NCI-H1694 (cell line): ENCODE measurements around the gene SCAI.
"Not testable (repeated sequence)": the region's sequence is repeated elsewhere in the genome, so short reads cannot be mapped to it uniquely, and the experiment has no call there.

Experiments used
- DNase-seq: peaks from one replicate; lab custom pipeline; 2025; lab: John Stamatoyannopoulos, UW

The SCAI gene

DNA sequence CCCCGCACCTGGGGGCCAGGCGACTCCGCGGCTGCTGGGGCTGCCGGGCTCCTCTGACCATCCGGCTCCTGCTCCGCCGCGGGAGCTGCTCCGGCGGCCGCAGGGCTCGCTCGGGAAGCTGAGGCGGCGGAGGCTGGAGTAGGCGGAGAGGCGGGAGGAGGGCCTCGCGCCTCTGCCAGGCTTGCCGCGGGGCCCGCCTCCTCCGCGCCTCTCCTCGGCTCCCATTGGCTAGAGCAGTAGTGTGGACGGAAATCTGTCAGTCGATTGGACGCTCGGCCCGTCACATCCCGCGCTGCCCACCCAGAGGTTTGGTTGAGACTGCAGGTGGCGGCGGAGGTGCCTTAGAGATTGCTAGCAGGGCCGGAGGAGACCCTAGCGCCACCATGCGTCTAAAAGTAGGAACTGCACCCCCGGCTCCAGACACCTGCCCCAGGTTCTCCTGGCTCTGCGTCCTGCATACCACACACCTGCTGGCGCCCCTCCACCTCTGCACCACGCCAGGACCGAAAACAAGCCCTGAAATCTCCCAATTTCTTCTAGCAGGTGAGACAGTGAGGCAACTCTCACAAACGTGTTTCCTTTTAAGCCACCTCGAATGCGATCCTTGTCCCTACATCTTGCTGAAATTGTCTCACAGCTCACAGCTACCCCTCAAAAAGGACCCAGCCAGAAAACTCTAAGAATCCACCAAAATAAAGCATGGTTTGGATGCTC is at the start of gene SCAI:
SCAI (minus strand) TSS at position 152 of the 714 bp plus-strand sequence; CDS start at position 61, 91 bp downstream.
- DNase-seq = peak; percentile 91

DNA sequence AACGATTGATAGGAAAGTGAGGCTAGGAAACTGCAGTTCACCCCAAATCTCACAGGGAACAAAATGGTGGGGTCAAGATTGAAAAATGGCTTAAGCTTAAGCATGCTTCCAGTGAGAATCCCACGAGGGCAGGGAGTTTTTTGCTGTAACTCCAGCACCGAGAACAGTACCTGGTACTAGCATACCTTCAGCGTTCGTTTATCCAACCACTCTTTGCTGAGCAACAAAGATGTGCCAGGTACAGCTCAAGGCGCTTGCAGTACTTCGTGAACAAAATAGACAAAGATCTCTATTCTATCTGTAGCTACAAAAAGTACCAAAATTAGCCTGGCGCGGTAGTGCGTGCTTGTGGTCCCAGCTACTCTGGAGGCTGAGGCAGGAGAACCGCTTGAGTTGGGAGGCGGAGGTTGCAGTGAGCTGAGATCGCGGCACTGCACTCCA is 47.1 kb upstream of the SCAI start:
- DNase-seq = no peak

DNA sequence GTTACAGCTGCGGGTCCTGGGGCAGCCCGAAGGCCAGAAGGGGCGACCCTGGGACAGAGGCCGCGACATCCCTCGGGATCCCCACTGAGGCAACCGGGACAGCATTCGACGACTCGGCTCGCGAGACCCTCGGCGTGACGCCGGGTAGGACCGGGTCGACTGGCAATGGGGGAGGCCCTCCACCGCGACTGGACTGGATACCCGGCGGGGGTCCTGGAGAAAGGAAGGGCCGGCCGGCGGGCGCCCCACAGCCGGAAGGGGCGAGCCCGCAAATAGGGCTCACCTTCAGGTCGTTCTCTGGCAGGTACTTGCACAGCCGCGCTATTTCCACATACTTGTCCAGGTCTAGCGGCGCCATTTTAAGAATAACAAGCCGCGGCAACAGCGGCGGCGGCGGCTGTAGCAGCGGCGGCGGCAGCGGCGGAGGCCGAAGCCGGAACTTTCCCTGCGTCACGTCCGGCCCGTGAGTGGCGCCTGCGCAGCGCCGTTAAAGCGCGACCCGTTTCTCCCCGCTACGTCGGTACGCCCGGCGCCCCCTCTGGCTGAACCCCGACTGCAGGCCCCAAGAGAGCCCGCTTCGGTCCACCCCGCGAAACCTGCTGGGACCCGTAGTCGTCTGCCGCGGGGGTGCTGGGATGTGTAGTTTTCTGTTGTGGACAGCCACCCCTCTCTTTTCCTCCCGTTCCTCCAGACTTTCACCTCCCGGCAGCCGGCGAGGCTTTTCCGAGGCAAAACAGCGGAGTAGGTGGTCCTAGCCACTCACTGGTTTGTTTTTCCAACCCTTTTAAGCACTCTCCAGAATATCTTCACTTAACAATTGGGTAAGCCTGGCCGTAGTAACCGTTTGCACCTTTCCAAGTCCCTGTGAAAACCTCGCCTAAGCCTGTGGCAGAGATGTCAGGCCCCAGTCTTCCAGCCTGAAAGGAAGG is 46.3 kb upstream of the SCAI start, which contains the start of gene PPP6C:
PPP6C (minus strand) TSS at position 443 of the 929 bp plus-strand sequence; CDS start at position 358, 85 bp downstream.
- peak; percentile 79 for DNase-seq

DNA sequence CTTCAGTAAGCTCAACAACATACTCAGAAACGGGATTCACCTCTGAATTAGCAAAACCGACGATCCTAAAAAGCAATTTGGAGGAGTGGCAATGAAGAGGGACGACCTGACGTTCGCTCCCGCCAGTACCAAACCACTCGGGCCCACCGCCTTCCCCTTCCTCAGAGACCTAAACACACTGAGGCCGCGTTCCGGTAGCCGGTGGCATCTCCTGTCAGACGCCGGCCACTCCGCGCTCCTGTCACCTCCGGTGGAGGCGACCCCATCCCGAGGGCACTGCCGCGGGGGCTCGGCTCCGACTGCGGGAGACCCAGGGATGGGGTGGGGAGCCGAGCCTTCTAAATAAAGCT is 45.7 kb upstream of the SCAI start:
- DNase-seq = no peak

DNA sequence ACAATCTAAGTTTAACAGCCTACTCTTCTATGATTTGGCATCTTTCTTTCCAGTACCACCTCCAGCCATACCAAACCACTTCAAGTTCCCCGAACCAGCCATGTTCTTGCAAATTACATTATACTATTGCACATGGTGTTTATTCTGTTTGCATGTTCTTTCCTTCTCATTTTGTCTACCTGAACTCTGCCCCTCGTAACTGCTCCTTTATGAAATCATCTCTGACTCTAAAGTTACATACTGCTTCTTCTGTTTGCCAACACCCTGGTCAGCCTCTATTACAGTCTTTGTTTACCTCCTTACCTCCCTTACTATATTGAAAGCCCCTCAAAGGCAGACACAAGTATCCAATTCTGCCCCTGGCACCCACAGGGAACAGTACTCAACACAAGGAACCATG is 40.2 kb upstream of the SCAI start:
- DNase-seq = no peak

DNA sequence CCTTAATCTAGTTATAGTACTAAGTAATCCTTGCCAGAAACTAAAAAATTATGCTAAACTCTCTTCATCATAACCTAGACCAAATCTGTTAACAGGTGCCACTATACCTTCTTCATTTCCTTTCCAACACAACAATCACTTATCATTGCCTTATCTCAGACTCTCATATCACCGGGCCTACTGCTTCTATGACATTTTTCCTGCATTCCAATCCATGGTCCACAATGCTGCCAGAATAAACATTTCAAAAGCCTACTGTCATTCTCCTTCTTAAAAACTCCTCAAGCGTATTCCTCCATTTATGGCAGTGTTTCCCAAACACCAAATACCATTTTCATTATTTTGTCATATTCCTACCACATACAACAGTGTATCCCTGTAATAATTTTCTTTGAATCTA is 39.7 kb upstream of the SCAI start:
- DNase-seq = no peak

DNA sequence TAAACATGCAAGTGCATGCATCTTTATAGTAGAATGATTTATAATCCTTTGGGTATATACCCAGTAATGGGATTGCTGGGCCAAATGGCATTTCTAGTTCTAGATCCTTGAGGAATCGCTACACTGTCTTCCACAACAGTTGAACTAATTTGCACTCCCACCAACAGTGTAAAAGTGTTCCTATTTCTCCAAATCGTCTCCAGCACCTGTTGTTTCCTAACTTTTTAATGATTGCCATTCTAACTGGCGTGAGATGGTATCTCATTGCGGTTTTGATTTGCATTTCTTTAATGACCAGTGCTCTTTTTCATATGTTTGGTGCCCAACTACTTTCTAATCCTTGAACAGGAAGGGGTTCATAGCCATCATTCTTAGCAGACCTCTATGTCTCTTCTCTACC is 38.4 kb upstream of the SCAI start:
- DNase-seq = not testable (repeated sequence)

DNA sequence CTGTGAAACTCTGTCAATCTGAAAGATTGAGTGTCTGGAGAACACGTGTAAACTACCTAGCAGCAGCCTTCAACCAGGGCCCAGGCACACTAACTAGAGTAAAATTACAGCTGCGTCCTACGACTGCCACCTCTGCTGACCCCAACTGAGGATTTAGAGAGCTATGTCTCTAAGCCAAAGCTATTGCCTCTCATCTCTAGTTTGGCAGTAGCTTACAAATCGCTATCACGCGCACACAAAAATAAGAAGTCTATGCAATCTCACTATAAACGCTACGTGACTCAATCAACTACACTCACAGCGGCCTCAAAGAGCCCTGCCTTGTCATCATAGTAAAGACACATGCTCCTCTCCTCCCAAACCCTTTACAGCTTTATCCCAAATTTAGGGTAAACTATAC is 37.5 kb upstream of the SCAI start:
- no peak for DNase-seq

DNA sequence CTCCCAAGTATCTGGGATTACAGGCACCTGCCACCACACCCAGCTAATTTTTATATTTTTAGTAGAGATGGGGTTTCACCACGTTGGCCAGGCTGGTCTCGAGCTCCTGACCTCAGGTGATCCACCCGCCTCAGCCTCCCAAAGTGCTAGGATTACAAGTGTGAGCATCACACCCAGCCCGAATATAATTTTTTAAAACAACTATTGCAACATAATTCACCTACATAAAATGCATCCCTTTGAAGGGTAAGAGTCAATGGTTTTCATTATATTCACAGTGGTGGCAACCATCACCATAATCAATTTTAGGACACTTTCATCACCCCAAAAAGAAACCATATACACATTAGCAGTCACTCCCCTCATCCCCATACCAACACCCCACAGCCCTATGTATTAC is 36.4 kb upstream of the SCAI start:
- DNase-seq = not testable (repeated sequence)

DNA sequence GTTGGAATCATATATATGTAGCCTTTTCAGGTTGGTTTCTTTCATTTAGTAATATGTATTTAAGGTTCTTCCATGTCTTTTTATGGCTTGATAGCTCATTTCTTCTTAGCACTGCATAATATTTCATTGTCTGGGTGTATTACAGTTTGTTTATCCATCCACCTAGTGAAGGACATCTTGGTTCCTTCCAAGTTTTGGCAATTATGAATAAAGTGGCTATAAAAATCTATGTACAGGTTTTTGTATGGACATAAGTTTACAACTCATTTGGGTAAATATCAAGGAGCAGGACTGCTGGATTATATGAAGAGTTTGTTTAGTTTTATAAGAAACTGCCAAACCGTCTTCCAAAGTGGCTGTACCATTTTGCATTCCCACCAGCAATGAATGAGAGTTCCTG is 34.6 kb upstream of the SCAI start:
- DNase-seq = no peak

DNA sequence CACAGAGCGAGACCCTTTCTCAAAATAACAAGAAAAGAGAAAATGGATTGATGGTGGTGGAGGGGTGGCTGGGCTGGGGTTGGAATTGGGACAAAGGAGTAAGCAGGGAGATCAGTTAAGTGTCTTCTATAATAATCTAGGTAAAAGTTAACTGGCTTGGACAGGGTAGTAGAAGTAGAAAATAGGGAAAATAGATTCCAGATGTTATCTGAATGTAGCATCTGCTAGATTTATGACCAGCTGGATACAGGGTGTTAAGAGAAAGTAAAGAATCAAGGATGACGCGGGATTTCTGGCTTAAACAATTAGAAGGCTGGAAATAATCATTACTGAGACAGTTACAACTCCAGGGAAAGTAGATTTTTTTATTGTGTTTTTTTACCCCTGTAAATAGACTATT is 33.3 kb upstream of the SCAI start:
- no peak for DNase-seq

DNA sequence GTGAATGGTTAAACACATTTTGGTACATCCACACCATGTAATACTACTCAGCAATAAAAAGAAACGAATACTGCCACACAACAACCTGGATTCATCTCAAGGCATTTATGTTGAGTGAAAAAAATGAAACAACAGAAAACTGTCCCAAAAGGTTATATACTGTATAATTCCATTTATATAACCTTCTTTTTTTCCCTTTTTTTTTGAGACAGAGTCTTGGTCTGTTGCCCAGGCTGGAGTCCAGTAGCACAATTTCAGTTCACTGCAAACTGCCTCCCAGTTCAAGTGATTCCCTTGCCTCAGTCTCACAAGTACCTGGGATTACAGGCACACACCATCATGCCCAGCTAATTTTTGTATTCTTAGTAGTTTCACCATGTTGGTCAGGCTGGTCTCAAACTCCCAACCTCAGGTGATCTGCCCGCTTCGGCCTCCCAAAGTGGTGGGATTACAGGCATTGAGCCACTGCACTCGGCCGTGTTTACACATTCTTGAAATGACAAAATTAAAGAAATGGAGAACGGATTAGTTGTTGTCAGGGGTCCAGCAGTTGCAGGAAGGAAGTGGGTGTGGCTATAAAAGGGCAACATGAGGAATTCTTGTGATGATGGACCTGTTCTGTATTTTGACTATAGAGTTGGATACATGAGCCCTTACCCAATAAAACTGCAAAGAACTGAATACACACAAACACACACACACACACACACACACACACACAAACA is 28.9 kb upstream of the SCAI start:
- no peak for DNase-seq

DNA sequence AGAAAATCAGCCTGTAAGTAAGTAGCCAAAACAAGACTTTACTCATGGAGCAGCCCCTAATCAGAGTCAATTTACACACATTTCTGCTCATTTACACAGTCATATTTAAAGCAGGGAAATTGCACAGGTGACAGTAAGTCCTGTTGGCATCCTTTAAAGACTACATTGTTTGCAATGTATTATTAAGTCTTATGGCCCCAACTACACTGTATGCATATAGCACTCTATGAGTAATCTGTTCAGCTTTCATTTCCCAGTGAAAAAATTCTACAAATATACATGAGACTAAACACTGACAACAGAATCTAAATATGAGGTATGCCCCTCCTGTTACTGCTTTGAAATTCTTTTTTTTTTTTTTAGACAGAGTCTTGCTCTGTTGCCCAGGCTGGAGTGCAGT is 26.6 kb upstream of the SCAI start:
- no peak for DNase-seq

DNA sequence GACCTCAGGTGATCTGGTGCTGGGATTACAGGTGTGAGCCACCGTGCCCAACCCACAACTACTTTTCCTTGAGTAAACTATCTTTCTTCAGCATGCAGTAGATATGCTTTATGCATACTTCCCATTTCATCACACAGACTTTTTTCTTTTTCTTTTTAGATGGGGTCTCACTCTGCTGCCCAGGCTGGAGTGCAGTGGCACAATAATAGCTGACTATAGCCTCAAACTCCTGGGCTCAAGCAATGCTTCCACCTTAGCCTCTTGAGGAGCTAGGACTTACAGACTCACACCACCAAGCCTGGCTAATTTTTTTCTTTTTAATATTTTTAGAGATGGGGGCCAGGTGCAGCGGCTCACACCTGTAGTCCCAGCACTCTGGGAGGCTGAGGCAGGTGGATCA is 23.4 kb upstream of the SCAI start:
- no peak for DNase-seq

DNA sequence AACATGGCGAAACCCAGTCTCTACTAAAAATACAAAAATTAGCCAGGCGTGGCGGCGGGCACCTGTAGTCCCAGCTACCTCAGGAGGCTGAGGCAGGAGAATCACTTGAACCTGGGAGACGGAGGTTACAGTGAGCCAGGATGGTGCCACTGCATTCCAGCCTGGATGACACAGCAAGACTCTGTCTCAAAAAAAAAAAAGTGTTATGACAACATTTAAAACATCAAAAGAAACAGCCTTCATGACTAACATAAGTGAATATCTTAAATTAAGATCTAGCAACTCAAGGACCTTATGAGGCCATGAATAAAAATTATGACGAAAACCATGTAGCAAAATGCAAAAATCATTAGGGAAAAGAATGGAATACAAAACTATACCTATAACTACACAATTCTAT is 19.6 kb upstream of the SCAI start:
- not testable (repeated sequence) for DNase-seq

DNA sequence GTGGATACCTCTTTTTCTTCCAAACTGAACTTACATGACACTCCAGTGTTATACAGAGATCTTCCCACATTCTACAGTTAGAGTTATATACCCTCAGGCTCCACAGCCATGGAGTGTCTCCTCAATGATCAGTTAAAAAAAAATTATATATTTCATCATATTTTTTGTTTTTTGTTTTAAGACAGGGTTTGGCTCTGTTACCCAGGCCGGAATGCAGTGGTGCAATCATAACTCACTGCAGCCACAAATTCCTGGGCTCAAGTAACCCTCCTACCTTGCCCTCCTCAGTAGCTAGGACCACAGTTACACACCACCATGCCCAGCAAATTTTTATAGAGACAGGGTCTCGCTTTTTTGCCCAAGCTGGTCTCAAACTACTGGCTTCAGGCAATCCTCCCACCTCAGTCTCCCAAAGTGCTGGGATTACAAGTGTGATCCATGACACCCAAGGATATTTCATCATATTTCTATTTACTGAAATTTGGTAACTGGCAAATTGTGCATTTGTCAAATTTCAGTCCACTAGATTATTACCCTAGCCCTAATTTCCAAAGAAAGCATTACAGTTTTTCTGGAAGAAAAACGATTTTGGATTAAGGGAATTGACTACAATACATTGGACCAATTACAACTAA is 18.1 kb upstream of the SCAI start:
- DNase-seq = no peak

DNA sequence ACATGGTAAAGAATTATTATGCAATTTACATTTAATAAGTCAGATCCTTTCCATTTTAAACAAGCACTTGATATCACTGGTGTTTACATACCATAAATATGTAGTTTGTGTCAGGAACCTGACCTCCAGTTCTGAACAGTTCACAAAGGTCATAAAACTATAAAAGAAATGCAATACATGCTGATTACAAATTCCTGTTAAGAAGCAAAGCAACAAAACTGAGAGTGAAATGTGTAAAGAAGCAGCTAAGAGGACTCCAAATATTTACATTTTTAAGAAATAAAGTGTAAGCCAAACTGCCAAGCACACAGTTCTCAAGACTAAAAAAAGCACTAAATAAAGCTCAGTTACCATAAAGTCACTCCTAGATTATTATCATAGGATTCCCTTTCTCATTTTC is 17.4 kb upstream of the SCAI start:
- DNase-seq = no peak

DNA sequence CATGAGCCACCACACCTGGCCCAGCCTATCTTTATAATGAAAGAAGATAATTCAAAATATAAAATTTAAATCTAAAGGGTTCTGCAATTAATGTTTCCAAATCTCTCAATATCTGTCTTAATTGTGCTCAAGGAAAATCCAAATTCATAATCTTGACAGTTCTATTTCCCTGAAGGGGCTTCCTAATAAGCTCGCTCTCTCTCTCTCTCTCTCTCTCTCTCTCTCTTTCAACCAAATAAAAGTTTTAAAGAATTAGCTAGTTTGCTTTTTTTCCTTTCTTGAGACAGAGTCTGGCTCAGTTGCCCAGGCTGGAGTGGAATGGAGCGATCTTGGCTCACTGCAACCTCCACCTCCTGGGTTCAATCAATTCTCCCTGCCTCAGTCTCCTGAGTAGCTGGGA is 13.2 kb upstream of the SCAI start:
- DNase-seq = no peak

DNA sequence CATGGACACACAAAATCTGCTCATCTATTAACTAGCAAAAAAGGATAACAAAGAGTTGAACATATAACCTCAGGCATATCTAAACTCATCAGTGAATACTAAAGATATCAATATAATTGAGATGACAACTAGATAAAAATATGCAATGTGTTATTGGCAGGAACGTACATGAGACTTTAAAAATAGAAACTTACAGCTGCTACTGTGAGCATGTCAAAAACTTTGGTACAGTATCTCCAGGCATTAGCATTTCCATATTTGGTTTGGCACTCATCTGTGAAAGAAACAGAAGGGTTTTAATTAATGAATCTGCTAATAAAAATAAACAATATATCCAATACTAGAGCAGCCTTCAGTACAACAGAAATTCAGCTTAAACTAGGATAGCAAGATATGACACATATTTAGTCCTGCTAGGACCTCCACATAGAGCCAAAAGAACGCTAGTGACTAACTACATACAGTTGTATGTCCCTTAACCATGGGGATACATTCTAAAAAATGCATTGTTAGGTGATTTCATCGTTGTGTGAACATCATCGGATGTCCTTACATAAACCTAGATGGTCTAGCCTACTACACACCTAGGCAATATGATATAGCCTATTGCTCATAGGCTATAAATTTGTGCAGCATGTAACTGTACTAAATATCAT is 10.5 kb upstream of the SCAI start:
- no peak for DNase-seq

DNA sequence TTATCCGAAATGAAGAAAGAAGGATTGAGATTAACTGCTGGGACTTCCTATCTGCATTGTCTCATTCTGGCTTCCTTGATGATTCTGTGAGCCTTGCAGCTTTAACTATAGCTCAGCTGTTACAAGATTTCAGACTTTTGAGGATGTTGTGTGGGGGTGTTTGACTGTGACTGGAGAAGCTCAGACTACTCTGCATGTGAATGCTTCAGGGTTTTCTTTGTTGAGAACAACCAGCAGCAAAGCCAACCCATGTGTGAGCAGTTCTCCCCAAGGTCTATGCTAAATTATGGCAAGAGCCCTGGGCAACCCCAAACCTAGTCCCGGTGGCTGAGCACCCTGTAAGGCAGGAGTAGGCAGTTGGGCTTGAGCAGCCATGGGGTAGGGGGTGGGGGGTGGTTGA is 8.4 kb upstream of the SCAI start:
- no peak for DNase-seq
